ENCODE results near the gene CHD9. TPM values are rescaled to one million over a fixed set of nuclear protein-coding genes. Genes with fewer than 3 reads are reported as not detected.

Gene CHD9
- polyA plus RNA-seq, 1 donor from 2014 or later, result 69.3 TPM

DNA sequence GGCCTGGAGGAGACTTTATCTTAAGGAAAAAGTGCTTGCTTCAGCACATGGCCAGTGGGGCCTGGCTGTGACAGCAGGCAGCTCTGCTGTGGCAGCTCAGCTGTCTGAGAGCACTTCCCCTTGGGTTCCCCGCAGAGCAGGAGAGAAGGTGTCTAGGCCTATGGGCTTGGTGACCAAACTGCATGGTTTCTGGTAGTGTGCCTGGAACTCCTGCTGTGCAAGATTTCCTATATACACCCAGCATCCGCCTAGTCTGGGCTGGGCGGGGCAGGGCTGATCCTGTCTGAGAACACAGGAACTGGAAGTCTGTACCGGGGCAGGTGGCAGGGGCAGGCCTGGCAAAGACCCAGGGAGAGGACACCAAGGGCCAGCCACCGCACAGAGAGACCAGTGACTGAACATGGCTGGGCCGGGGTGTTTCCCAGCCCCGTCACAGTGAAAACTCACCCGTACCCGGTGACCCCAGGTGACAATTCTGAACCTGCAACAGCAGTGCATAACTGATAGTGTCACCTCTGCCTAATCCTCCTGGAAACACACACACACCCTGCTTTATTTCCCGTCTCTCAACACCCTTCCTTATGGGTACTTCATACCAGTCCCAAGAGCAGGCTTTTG lies 39.3 kb downstream of the CHD9 start:
- H3K27ac ChIP-seq (ENCODE audit: low read length), result no peak overlapping the region
- no peaks in the 10 kb centered on the region for H3K9me3 ChIP-seq (ENCODE audit: low read length)
- H3K79me2 ChIP-seq (replicated peaks; ENCODE audit: insufficient read depth, low read length), result no peaks in the 10 kb centered on the region
- no peaks in the 10 kb centered on the region for H3F3A ChIP-seq (ENCODE audit: insufficient read depth, low read length, poor library complexity, severe bottlenecking)
- no peak overlapping the region for H3K9ac ChIP-seq (ENCODE audit: low read length)
- H3K4me3 ChIP-seq (ENCODE audit: low read length), result no peak overlapping the region
- H3K36me3 ChIP-seq (ENCODE audit: insufficient read depth, low read length), result no peaks in the 10 kb centered on the region
- H2AFZ ChIP-seq (ENCODE audit: low read depth, low read length), result no peak overlapping the region
- H4K20me1 ChIP-seq (ENCODE audit: insufficient read depth), result no peaks in the 10 kb centered on the region
- H3K4me2 ChIP-seq (ENCODE audit: low read length), result no peak overlapping the region
- H3K9me2 ChIP-seq (ENCODE audit: insufficient read depth, low read length), result no peaks in the 10 kb centered on the region
- TF ChIP-seq EP300 (conservative IDR thresholded peaks at IDR 0.05; ENCODE audit: poor library complexity, severe bottlenecking), result no peak
- TF ChIP-seq TAF1 (IDR thresholded peaks at IDR 0.05; ENCODE audit: low read depth), result no peak
- no peak for TF ChIP-seq EZH2 (IDR thresholded peaks at IDR 0.05; ENCODE audit: borderline replicate concordance, insufficient read depth, low read length, poor library complexity, severe bottlenecking)
- no peak for TF ChIP-seq RAD21 (conservative IDR thresholded peaks at IDR 0.05)
- TF ChIP-seq, protein P1, sequence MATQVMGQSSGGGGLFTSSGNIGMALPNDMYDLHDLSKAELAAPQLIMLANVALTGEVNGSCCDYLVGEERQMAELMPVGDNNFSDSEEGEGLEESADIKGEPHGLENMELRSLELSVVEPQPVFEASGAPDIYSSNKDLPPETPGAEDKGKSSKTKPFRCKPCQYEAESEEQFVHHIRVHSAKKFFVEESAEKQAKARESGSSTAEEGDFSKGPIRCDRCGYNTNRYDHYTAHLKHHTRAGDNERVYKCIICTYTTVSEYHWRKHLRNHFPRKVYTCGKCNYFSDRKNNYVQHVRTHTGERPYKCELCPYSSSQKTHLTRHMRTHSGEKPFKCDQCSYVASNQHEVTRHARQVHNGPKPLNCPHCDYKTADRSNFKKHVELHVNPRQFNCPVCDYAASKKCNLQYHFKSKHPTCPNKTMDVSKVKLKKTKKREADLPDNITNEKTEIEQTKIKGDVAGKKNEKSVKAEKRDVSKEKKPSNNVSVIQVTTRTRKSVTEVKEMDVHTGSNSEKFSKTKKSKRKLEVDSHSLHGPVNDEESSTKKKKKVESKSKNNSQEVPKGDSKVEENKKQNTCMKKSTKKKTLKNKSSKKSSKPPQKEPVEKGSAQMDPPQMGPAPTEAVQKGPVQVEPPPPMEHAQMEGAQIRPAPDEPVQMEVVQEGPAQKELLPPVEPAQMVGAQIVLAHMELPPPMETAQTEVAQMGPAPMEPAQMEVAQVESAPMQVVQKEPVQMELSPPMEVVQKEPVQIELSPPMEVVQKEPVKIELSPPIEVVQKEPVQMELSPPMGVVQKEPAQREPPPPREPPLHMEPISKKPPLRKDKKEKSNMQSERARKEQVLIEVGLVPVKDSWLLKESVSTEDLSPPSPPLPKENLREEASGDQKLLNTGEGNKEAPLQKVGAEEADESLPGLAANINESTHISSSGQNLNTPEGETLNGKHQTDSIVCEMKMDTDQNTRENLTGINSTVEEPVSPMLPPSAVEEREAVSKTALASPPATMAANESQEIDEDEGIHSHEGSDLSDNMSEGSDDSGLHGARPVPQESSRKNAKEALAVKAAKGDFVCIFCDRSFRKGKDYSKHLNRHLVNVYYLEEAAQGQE (IDR thresholded peaks at IDR 0.05; ENCODE audit: borderline replicate concordance), result no peak
- no peak for TF ChIP-seq POLR2AphosphoS5 (IDR thresholded peaks at IDR 0.05)
- no peaks in the 10 kb centered on the region for H3K27me3 ChIP-seq (ENCODE audit: insufficient read depth, low read depth, low read length)

DNA sequence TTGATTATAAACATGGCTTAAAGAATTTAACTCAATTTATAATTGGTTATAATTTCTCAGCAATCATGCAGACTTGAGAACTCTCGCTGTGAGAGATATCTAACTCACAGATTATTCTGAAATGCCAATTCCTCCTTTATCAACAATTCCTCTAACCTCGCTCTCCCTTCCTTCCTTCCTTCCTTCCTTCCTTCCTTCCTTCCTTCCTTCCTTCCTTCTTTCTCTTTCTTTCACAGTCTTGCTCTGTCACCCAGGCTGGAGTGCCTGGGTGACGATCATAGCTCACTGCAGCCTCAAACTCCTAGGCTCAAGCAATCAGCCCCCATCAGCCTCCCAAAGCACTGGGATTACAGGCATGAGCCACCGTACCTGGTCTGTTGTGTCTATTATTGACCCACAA lies 42.4 kb downstream of the CHD9 start:
- H3K27ac ChIP-seq (ENCODE audit: low read length), result no peak overlapping the region
- no peaks in the 10 kb centered on the region for H3K79me2 ChIP-seq (replicated peaks; ENCODE audit: insufficient read depth, low read length)
- no peak for TF ChIP-seq MXI1 (conservative IDR thresholded peaks at IDR 0.05; ENCODE audit: poor library complexity, severe bottlenecking)
- TF ChIP-seq, protein P2, sequence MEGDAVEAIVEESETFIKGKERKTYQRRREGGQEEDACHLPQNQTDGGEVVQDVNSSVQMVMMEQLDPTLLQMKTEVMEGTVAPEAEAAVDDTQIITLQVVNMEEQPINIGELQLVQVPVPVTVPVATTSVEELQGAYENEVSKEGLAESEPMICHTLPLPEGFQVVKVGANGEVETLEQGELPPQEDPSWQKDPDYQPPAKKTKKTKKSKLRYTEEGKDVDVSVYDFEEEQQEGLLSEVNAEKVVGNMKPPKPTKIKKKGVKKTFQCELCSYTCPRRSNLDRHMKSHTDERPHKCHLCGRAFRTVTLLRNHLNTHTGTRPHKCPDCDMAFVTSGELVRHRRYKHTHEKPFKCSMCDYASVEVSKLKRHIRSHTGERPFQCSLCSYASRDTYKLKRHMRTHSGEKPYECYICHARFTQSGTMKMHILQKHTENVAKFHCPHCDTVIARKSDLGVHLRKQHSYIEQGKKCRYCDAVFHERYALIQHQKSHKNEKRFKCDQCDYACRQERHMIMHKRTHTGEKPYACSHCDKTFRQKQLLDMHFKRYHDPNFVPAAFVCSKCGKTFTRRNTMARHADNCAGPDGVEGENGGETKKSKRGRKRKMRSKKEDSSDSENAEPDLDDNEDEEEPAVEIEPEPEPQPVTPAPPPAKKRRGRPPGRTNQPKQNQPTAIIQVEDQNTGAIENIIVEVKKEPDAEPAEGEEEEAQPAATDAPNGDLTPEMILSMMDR (IDR thresholded peaks at IDR 0.05; ENCODE audit: poor library complexity, severe bottlenecking), result no peak
- no peak for TF ChIP-seq POLR2AphosphoS5 (IDR thresholded peaks at IDR 0.05)
- no peak for TF ChIP-seq SMC3 (conservative IDR thresholded peaks at IDR 0.05; ENCODE audit: poor library complexity)

More for the DNA sequence above, 42.4 kb downstream of the CHD9 start:
- Histone ChIP-seq H3K27me3 (ENCODE audit: insufficient read depth, low read depth, low read length) (no peaks in the 10 kb centered on the region), H3K36me3 (ENCODE audit: insufficient read depth, low read length) (no peaks in the 10 kb centered on the region), H4K20me1 (ENCODE audit: insufficient read depth) (no peaks in the 10 kb centered on the region), H2AFZ (ENCODE audit: low read depth, low read length) (no peak overlapping the region), H3K9me3 (ENCODE audit: low read length) (no peaks in the 10 kb centered on the region), H3K4me3 (ENCODE audit: low read length) (no peak overlapping the region), H3K9ac (ENCODE audit: low read length) (no peak overlapping the region), H3K4me2 (ENCODE audit: low read length) (no peak overlapping the region), H3F3A (ENCODE audit: insufficient read depth, low read length, poor library complexity, severe bottlenecking) (no peaks in the 10 kb centered on the region), H3K9me2 (ENCODE audit: insufficient read depth, low read length) (no peaks in the 10 kb centered on the region)

Data from neural cell (in vitro differentiated cells).